Neural progenitor cell (in vitro differentiated cells): ENCODE data around the gene HMOX1.

Experiments
- CTCF ChIP-seq: fragments of 200-600 bp; sonication (generic); IDR thresholded peaks from 2 replicates; pipeline ENCODE4 v1.5.1; 2017; ENCODE audit warnings: antibody characterized with exemption, mild to moderate bottlenecking
- EZH2 ChIP-seq: fragments of 200-600 bp; sonication (generic); IDR thresholded peaks from 2 replicates; pipeline ENCODE4 v1.6.1; 2017; ENCODE audit warnings: antibody characterized with exemption, mild to moderate bottlenecking, moderate library complexity
- EZH2phosphoT487 ChIP-seq: fragments of 200-600 bp; sonication (generic); IDR thresholded peaks from 2 replicates; pipeline ENCODE4 v1.6.1; 2017; ENCODE audit warnings: antibody characterized with exemption

- TF ChIP-seq CTCF (no peak), EZH2 (no peak), EZH2phosphoT487 (no peak)
These were observed 4.0 kb upstream of the HMOX1 start for GRCh38 chr22:35376728-35377472.
